Activated CD8-positive, alpha-beta memory T cell treated with anti-CD3 and anti-CD28 coated beads for 24 hours (primary cell): Measurements from ENCODE around the gene IFT27.

Source experiments
- DNase-seq: peaks from one replicate; pipeline ENCODE4 v3.0.0-alpha.2; 2020

The IFT27 gene

GRCh38 chr22:36796552-36797175 lies 20.7 kb upstream of the IFT27 start:
- no peak for DNase-seq

- no peak for DNase-seq
Observed at GRCh38 chr22:36795633-36796032, 19.7 kb upstream of the IFT27 start.

GRCh38 chr22:36790648-36791047 lies 14.7 kb upstream of the IFT27 start:
- DNase-seq = no peak

GRCh38 chr22:36787204-36787988 lies 11.5 kb upstream of the IFT27 start:
- DNase-seq = no peak

- DNase-seq = no peak
Observed at GRCh38 chr22:36783743-36784142, 7.8 kb upstream of the IFT27 start.

GRCh38 chr22:36781656-36782627 lies 6.0 kb upstream of the IFT27 start:
- peak; percentile 99 for DNase-seq

- no peak for DNase-seq
Observed at GRCh38 chr22:36778020-36778419, 2.1 kb upstream of the IFT27 start.

- peak; percentile 73 for DNase-seq
Observed at GRCh38 chr22:36776722-36777121, 803 bp upstream of the IFT27 start.

- no peak for DNase-seq
Observed at GRCh38 chr22:36775586-36775963, 344 bp downstream of the IFT27 start.

GRCh38 chr22:36773935-36774334 lies 2.0 kb downstream of the IFT27 start:
- no peak for DNase-seq

- no peak for DNase-seq
Observed at GRCh38 chr22:36772451-36772850, 3.5 kb downstream of the IFT27 start.

- DNase-seq = no peak
Observed at GRCh38 chr22:36771356-36772063, 4.4 kb downstream of the IFT27 start.

GRCh38 chr22:36770513-36771231 lies 5.2 kb downstream of the IFT27 start:
- DNase-seq = no peak

- DNase-seq = no peak
Observed at GRCh38 chr22:36769541-36770512, 6.1 kb downstream of the IFT27 start.

GRCh38 chr22:36768616-36769015 lies 7.3 kb downstream of the IFT27 start:
- no peak for DNase-seq

GRCh38 chr22:36768141-36768540 lies 7.8 kb downstream of the IFT27 start:
- DNase-seq = no peak

GRCh38 chr22:36767035-36767775 lies 8.7 kb downstream of the IFT27 start:
- no peak for DNase-seq

GRCh38 chr22:36765943-36766450 lies 9.9 kb downstream of the IFT27 start:
- DNase-seq = no peak

GRCh38 chr22:36765131-36765942 lies 10.6 kb downstream of the IFT27 start:
- DNase-seq = no peak
